Liver (tissue), 9 donors: ENCODE measurements around the gene EHD1. TPM values are rescaled to one million over a fixed set of nuclear protein-coding genes. Genes with fewer than 3 reads are reported as not detected.

ENCODE experiments used
- DNase-seq: peaks from one replicate; pipeline ENCODE4 v3.0.0-alpha.2; 2017; ENCODE audit warnings: low spot score
- H3K27ac ChIP-seq, 2 donors: one replicate each; pipeline ENCODE4 v1.7.0; 2013; ENCODE audit warnings: inconsistent platforms in 2 of 2, low read length in 2 of 2, control low read depth in 1 of 2, low read depth in 1 of 2, mild to moderate bottlenecking in 1 of 2
- H3K27me3 ChIP-seq, 4 donors: one replicate each; pipeline versions ENCODE4 v1.6.1 to v1.7.0; 2013; ENCODE audit warnings: low read length in 3 of 4, inconsistent platforms in 1 of 4, mild to moderate bottlenecking in 1 of 4, moderate library complexity in 1 of 4; ENCODE audit not compliant: control insufficient read depth in 4 of 4, insufficient read depth in 4 of 4
- H3K36me3 ChIP-seq, 4 donors: one replicate each; pipeline versions ENCODE4 v1.6.1 to v1.7.0; 2013; ENCODE audit warnings: low read length in 3 of 4, mild to moderate bottlenecking in 3 of 4, low read depth in 1 of 4, moderate library complexity in 1 of 4; ENCODE audit not compliant: control insufficient read depth in 4 of 4, insufficient read depth in 3 of 4
- H3K4me1 ChIP-seq, 4 donors: one replicate each; pipeline versions ENCODE4 v1.6.1 to v1.7.0; 2013; ENCODE audit warnings: low read length in 3 of 4, mild to moderate bottlenecking in 3 of 4, moderate library complexity in 1 of 4; ENCODE audit not compliant: control insufficient read depth in 4 of 4, insufficient read depth in 4 of 4
- H3K4me3 ChIP-seq, 3 donors: one replicate each; pipeline versions ENCODE4 v1.6.1 to v1.7.0; 2013; ENCODE audit warnings: low read length in 3 of 3, control low read depth in 1 of 3, low read depth in 1 of 3, mild to moderate bottlenecking in 1 of 3
- H3K9ac ChIP-seq, 2 donors: one replicate each; pipeline ENCODE4 v1.7.0; 2013; ENCODE audit warnings: low read length in 2 of 2, mild to moderate bottlenecking in 2 of 2, moderate library complexity in 2 of 2, control low read depth in 1 of 2, low read depth in 1 of 2
- H3K9me3 ChIP-seq, 4 donors: one replicate each; pipeline versions ENCODE4 v1.6.1 to v1.7.0; 2013; ENCODE audit warnings: low read length in 3 of 4; ENCODE audit not compliant: control insufficient read depth in 4 of 4
- CTCF ChIP-seq: fragments of 150-350 bp; IDR thresholded peaks from 2 replicates; pipeline ENCODE4 v1.5.1; 2017; ENCODE audit warnings: improper control_type of control experiment, low read depth, low read length; ENCODE audit not compliant: missing input control
- EGR1 ChIP-seq, 2 donors: IDR thresholded peaks; 2 replicates each; pipeline ENCODE4 v1.6.1; 2016 to 2018; ENCODE audit warnings: antibody characterized with exemption in 2 of 2, low read depth in 2 of 2
- FOXA1 ChIP-seq: IDR thresholded peaks from 2 replicates; pipeline ENCODE4 v1.6.1; 2016; ENCODE audit warnings: antibody characterized with exemption
- FOXA2 ChIP-seq: IDR thresholded peaks from 2 replicates; pipeline ENCODE4 v1.6.1; 2016; ENCODE audit warnings: antibody characterized with exemption
- GABPA ChIP-seq, 2 donors: IDR thresholded peaks in 1 of 2; conservative IDR thresholded peaks in 1 of 2; 2 replicates each; pipeline ENCODE4 v1.6.1; 2016; ENCODE audit warnings: antibody characterized with exemption in 2 of 2, mild to moderate bottlenecking in 1 of 2, moderate library complexity in 1 of 2
- HNF4A ChIP-seq, 2 donors: conservative IDR thresholded peaks; 2 replicates each; pipeline ENCODE4 v1.6.1; 2016; ENCODE audit warnings: antibody characterized with exemption in 2 of 2, mild to moderate bottlenecking in 2 of 2
- HNF4G ChIP-seq: IDR thresholded peaks from 2 replicates; pipeline ENCODE4 v1.6.1; 2016; ENCODE audit warnings: antibody characterized with exemption
- JUND ChIP-seq, 2 donors: IDR thresholded peaks; 2 replicates each; pipeline ENCODE4 v1.6.1; 2016; ENCODE audit warnings: antibody characterized with exemption in 2 of 2
- MAX ChIP-seq: IDR thresholded peaks from 2 replicates; pipeline ENCODE4 v1.6.1; 2016; ENCODE audit warnings: antibody characterized with exemption
- NR2F2 ChIP-seq: IDR thresholded peaks from 2 replicates; pipeline ENCODE4 v1.6.1; 2016; ENCODE audit warnings: antibody characterized with exemption
- RAD21 ChIP-seq, 2 donors: IDR thresholded peaks; 2 replicates each; pipeline ENCODE4 v1.6.1; 2016; ENCODE audit warnings: antibody characterized with exemption in 2 of 2, mild to moderate bottlenecking in 2 of 2
- REST ChIP-seq: IDR thresholded peaks from 2 replicates; pipeline ENCODE4 v1.6.1; 2016; ENCODE audit warnings: antibody characterized with exemption, mild to moderate bottlenecking
- RXRA ChIP-seq, 2 donors: IDR thresholded peaks; 2 replicates each; pipeline ENCODE4 v1.6.1; 2017 to 2018; ENCODE audit warnings: antibody characterized with exemption in 2 of 2, mild to moderate bottlenecking in 1 of 2
- SP1 ChIP-seq: IDR thresholded peaks from 2 replicates; pipeline ENCODE4 v1.6.1; 2018; ENCODE audit warnings: antibody characterized with exemption, mild to moderate bottlenecking
- TAF1 ChIP-seq: conservative IDR thresholded peaks from 2 replicates; pipeline ENCODE4 v1.6.1; 2016; ENCODE audit warnings: antibody characterized with exemption, mild to moderate bottlenecking
- YY1 ChIP-seq: IDR thresholded peaks from 2 replicates; pipeline ENCODE4 v1.6.1; 2016; ENCODE audit warnings: antibody characterized with exemption, mild to moderate bottlenecking
- ZBTB33 ChIP-seq: IDR thresholded peaks from 2 replicates; pipeline ENCODE4 v1.6.1; 2016; ENCODE audit warnings: antibody characterized with exemption
- WGBS: extraction: QIAGEN DNeasy Blood & Tissue Kit; methylation state at CpG from one replicate; pipeline ENCODE4 v1.1.7; 2013; 5-methylcytosine and 5-hydroxymethylcytosine counted together
- polyA plus RNA-seq, 2 donors: library from polyadenylated mRNA; stranded (reverse) in 1 of 2; unstranded in 1 of 2; fragments of 200-250 nt in 1 of 2; fragments of >200 nt in 1 of 2; fragmentation: Nextera tagmentation in 1 of 2; extraction: Ambion mirVana in 1 of 2; gene quantifications; one replicate each; pipeline versions ENCODE4 v1.2.1 to v1.2.3, GENCODE V29; 2013 to 2015
- total RNA-seq, 2 donors: library from RNA; depleted of rRNA; stranded (reverse); fragments of >200 nt; gene quantifications; one replicate each; pipeline ENCODE4 v1.2.3, GENCODE V29; 2014
- TF ChIP-seq, protein P1 (sequence below): IDR thresholded peaks from 2 replicates; pipeline ENCODE4 v1.6.1; 2016; ENCODE audit warnings: antibody characterized with exemption
- donor health status: healthy.
- donor health status: healthy.
- donor health status: healthy.
- donor health status: healthy.
- donor health status: healthy.

EHD1 gene
- total and polyA plus RNA-seq, 4 donors = 8.3 to 36.4 (median 19.2) TPM

GRCh38 chr11:64909653-64910343, 31.4 kb upstream of the EHD1 start:
- H3K36me3 ChIP-seq = peaks cover 48 to 88% (median 66%) of the 10 kb centered on the region in 4 donors
- no peak overlapping the region for H3K4me3 ChIP-seq
- TF ChIP-seq FOXA1 = no peak
- no peak for TF ChIP-seq JUND (IDR thresholded peaks at IDR 0.05)
- TF ChIP-seq EGR1 (IDR thresholded peaks at IDR 0.05; ENCODE audit: low read depth in 2 of 2) = no peak
- TF ChIP-seq HNF4G = no peak
- TF ChIP-seq, protein P1, sequence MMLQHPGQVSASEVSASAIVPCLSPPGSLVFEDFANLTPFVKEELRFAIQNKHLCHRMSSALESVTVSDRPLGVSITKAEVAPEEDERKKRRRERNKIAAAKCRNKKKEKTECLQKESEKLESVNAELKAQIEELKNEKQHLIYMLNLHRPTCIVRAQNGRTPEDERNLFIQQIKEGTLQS = no peak
- no peak for TF ChIP-seq SP1
- TF ChIP-seq MAX = no peak
- no peak for TF ChIP-seq CTCF
- TF ChIP-seq TAF1 = no peak
- TF ChIP-seq NR2F2 = no peak
- TF ChIP-seq GABPA (IDR thresholded peaks at IDR 0.05 in 1 of 2, conservative IDR thresholded peaks at IDR 0.05 in 1 of 2) = no peak
- TF ChIP-seq RAD21 (IDR thresholded peaks at IDR 0.05) = no peak
- TF ChIP-seq FOXA2 = no peak
- H3K4me1 ChIP-seq = peaks cover 0 to under 1% (median 0%) of the 10 kb centered on the region in 4 donors
- 92% methylated on average over 39 of the region's 39 CpGs for WGBS
- no peak overlapping the region for H3K27ac ChIP-seq
- H3K9ac ChIP-seq = no peak overlapping the region
- no peaks in the 10 kb centered on the region for H3K9me3 ChIP-seq
- H3K27me3 ChIP-seq = no peaks in the 10 kb centered on the region
- no peak for DNase-seq

DNA sequence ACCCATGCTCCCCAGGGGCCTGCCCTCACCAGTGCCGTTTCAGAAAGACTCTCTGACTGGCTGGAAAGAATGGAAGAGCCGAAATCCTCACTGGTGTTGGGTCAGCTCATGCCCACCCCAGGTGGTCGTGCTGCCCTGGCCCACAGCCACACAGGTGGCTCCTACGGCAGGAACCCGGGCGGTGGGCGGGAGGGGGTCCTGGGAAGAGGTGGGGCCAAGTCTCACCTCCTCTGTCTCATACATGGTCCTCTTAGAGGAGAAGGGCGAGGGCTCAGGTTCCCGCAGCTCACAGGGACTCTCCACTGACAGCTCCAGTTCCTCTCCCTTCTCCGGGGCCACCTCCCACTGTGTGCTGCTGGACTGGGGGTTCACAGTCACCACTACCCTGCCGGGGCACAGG, 30.3 kb upstream of the EHD1 start:
- no peak overlapping the region for H3K27ac ChIP-seq
- no peaks in the 10 kb centered on the region for H3K9me3 ChIP-seq
- no peak overlapping the region for H3K9ac ChIP-seq
- TF ChIP-seq, protein P1 = no peak
- no peak for TF ChIP-seq RXRA (IDR thresholded peaks at IDR 0.05)
- TF ChIP-seq RAD21 (IDR thresholded peaks at IDR 0.05) = no peak
- no peak for TF ChIP-seq REST
- no peak for TF ChIP-seq FOXA2
- TF ChIP-seq TAF1 = no peak
- TF ChIP-seq NR2F2 = no peak
- TF ChIP-seq SP1 = no peak
- TF ChIP-seq HNF4A (conservative IDR thresholded peaks at IDR 0.05) = no peak
- no peak for TF ChIP-seq GABPA (IDR thresholded peaks at IDR 0.05 in 1 of 2, conservative IDR thresholded peaks at IDR 0.05 in 1 of 2)
- TF ChIP-seq ZBTB33 = no peak
- TF ChIP-seq JUND (IDR thresholded peaks at IDR 0.05) = no peak
- no peak for TF ChIP-seq FOXA1
- TF ChIP-seq YY1 = no peak
- no peak for TF ChIP-seq MAX
- TF ChIP-seq EGR1 (IDR thresholded peaks at IDR 0.05; ENCODE audit: low read depth in 2 of 2) = no peak
- no peak for TF ChIP-seq HNF4G
- TF ChIP-seq CTCF = no peak
- peaks cover 45 to 82% (median 62%) of the 10 kb centered on the region in 4 donors for H3K36me3 ChIP-seq
- H3K27me3 ChIP-seq = no peaks in the 10 kb centered on the region
- H3K4me1 ChIP-seq = no peaks in the 10 kb centered on the region
- 92% methylated on average over 11 of the region's 11 CpGs for WGBS
- no peak overlapping the region for H3K4me3 ChIP-seq
- no peak for DNase-seq
